ENCODE data around the gene PANK4. TPM values are rescaled to one million over a fixed set of nuclear protein-coding genes. Genes with fewer than 3 reads are reported as not detected.

PANK4 gene
- total RNA-seq, 1 experiment from 2014 or later, result 24.4 TPM

GRCh38 chr1:2472109-2472508 lies 54.3 kb downstream of the PANK4 start:
- CTCF ChIA-PET, result no interaction called here
- TF ChIP-seq, protein P1, sequence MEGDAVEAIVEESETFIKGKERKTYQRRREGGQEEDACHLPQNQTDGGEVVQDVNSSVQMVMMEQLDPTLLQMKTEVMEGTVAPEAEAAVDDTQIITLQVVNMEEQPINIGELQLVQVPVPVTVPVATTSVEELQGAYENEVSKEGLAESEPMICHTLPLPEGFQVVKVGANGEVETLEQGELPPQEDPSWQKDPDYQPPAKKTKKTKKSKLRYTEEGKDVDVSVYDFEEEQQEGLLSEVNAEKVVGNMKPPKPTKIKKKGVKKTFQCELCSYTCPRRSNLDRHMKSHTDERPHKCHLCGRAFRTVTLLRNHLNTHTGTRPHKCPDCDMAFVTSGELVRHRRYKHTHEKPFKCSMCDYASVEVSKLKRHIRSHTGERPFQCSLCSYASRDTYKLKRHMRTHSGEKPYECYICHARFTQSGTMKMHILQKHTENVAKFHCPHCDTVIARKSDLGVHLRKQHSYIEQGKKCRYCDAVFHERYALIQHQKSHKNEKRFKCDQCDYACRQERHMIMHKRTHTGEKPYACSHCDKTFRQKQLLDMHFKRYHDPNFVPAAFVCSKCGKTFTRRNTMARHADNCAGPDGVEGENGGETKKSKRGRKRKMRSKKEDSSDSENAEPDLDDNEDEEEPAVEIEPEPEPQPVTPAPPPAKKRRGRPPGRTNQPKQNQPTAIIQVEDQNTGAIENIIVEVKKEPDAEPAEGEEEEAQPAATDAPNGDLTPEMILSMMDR (IDR thresholded peaks at IDR 0.05; ENCODE audit: unreplicated experiment), result no peak
- H3K27me3 Mint-ChIP-seq (ENCODE audit: unreplicated experiment), result peaks cover 28% of the 10 kb centered on the region
- H3K27ac Mint-ChIP-seq (ENCODE audit: unreplicated experiment), result no peak overlapping the region
- BruUV-seq (replicated peaks), result no TSS peak
- intact Hi-C loops (cut with micrococcal nuclease; ENCODE audit: unreplicated experiment), result no loop called here
- H3K4me3 Mint-ChIP-seq (ENCODE audit: low read depth, unreplicated experiment), result no peak overlapping the region
- H3K4me1 Mint-ChIP-seq (ENCODE audit: low read depth, unreplicated experiment), result no peaks in the 10 kb centered on the region
- DNase-seq, result no peak
- H3K36me3 Mint-ChIP-seq (ENCODE audit: insufficient read depth, unreplicated experiment), result no peaks in the 10 kb centered on the region
- H3K9me3 Mint-ChIP-seq (ENCODE audit: low read depth, unreplicated experiment), result no peaks in the 10 kb centered on the region

GRCh38 chr1:2471587-2472001 lies 54.8 kb downstream of the PANK4 start:
- no peaks in the 10 kb centered on the region for H3K4me1 Mint-ChIP-seq (ENCODE audit: low read depth, unreplicated experiment)
- BruUV-seq (replicated peaks), result no TSS peak
- no peak overlapping the region for H3K27ac Mint-ChIP-seq (ENCODE audit: unreplicated experiment)
- TF ChIP-seq, protein P1 (IDR thresholded peaks at IDR 0.05; ENCODE audit: unreplicated experiment), result no peak
- CTCF ChIA-PET, result no interaction called here
- intact Hi-C loops (cut with micrococcal nuclease; ENCODE audit: unreplicated experiment), result no loop called here
- no peaks in the 10 kb centered on the region for H3K36me3 Mint-ChIP-seq (ENCODE audit: insufficient read depth, unreplicated experiment)
- no peak overlapping the region for H3K4me3 Mint-ChIP-seq (ENCODE audit: low read depth, unreplicated experiment)
- no peaks in the 10 kb centered on the region for H3K9me3 Mint-ChIP-seq (ENCODE audit: low read depth, unreplicated experiment)
- peaks cover 33% of the 10 kb centered on the region for H3K27me3 Mint-ChIP-seq (ENCODE audit: unreplicated experiment)
- no peak for DNase-seq

GRCh38 chr1:2471159-2471471 lies 55.3 kb downstream of the PANK4 start:
- intact Hi-C loops (cut with micrococcal nuclease; ENCODE audit: unreplicated experiment), result no loop called here
- no peak for DNase-seq

GRCh38 chr1:2470290-2471158 lies 55.9 kb downstream of the PANK4 start:
- intact Hi-C loops (cut with micrococcal nuclease; ENCODE audit: unreplicated experiment), result no loop called here
- Mint-ChIP-seq H3K27ac (ENCODE audit: unreplicated experiment) (no peak overlapping the region), H3K9me3 (ENCODE audit: low read depth, unreplicated experiment) (no peaks in the 10 kb centered on the region), H3K36me3 (ENCODE audit: insufficient read depth, unreplicated experiment) (no peaks in the 10 kb centered on the region), H3K4me1 (ENCODE audit: low read depth, unreplicated experiment) (no peaks in the 10 kb centered on the region), H3K4me3 (ENCODE audit: low read depth, unreplicated experiment) (no peak overlapping the region), H3K27me3 (ENCODE audit: unreplicated experiment) (peaks cover 41% of the 10 kb centered on the region)
- no peak for DNase-seq
- no TSS peak for BruUV-seq (replicated peaks)
- TF ChIP-seq, protein P1 (IDR thresholded peaks at IDR 0.05; ENCODE audit: unreplicated experiment), result no peak
- CTCF ChIA-PET, result no interaction called here

More at GRCh38 chr1:2471159-2471471, 55.3 kb downstream of the PANK4 start:
- H3K36me3 Mint-ChIP-seq (ENCODE audit: insufficient read depth, unreplicated experiment), result no peaks in the 10 kb centered on the region
- H3K27me3 Mint-ChIP-seq (ENCODE audit: unreplicated experiment), result peaks cover 38% of the 10 kb centered on the region
- TF ChIP-seq, protein P1 (IDR thresholded peaks at IDR 0.05; ENCODE audit: unreplicated experiment), result no peak
- H3K9me3 Mint-ChIP-seq (ENCODE audit: low read depth, unreplicated experiment), result no peaks in the 10 kb centered on the region
- H3K4me1 Mint-ChIP-seq (ENCODE audit: low read depth, unreplicated experiment), result no peaks in the 10 kb centered on the region
- CTCF ChIA-PET, result no interaction called here
- BruUV-seq (replicated peaks), result no TSS peak
- H3K27ac Mint-ChIP-seq (ENCODE audit: unreplicated experiment), result no peak overlapping the region
- no peak overlapping the region for H3K4me3 Mint-ChIP-seq (ENCODE audit: low read depth, unreplicated experiment)
